ENCODE data around the gene GRIFIN.

GRIFIN gene

DNA sequence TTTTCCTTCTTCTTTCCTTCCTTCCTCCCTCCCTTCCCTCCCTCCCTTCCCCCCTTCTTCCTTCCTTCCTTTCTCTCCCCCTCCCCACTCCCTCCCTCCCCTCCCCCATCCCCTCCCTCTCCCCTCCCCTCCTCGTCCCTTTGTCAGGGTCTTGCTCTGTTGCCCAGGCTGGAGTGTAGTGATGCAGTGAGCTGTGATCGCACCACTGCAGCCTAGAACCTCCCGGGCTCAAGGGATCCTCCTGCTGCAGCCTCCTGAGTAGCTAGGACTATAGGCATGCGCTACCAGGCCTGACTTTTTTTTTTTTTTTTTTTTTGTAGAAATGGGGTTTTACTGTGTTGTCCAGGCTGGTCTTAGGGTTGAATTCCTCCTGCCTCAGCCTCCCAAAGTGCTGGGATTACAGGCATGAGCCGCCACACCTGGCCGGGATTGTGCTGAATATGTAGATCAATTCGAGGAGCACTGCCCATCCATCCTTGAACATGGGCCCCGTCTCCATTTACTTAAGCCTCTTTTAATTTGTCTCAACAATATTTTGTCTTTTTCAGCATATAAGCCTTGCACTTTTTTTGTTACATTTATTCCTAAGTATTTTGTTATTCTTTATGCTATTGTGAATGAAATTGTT lies 23.4 kb downstream of the GRIFIN start:
- DNase-seq, result no peak

DNA sequence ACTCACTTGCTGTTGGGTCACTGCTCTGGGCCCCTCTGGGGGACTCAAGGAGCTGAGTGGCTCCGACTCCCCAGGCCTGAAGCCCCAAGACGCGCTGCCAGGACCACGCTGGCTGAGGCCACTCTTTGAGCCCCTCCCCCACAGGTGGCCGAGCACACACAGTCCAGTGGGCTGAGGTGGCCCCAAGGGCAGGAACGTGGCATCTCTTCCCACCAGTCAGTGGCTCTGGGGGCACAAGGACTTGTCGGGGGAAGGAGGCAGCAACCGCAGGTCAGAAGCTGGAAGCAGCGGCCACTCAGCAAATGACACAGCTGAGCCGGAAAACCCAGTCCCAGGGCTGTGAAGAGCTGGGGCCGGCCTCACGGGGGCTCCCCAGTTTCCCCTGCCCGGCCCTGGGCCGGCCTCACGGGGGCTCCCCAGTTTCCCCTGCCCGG lies 24.1 kb downstream of the GRIFIN start:
- DNase-seq, result no peak

DNA sequence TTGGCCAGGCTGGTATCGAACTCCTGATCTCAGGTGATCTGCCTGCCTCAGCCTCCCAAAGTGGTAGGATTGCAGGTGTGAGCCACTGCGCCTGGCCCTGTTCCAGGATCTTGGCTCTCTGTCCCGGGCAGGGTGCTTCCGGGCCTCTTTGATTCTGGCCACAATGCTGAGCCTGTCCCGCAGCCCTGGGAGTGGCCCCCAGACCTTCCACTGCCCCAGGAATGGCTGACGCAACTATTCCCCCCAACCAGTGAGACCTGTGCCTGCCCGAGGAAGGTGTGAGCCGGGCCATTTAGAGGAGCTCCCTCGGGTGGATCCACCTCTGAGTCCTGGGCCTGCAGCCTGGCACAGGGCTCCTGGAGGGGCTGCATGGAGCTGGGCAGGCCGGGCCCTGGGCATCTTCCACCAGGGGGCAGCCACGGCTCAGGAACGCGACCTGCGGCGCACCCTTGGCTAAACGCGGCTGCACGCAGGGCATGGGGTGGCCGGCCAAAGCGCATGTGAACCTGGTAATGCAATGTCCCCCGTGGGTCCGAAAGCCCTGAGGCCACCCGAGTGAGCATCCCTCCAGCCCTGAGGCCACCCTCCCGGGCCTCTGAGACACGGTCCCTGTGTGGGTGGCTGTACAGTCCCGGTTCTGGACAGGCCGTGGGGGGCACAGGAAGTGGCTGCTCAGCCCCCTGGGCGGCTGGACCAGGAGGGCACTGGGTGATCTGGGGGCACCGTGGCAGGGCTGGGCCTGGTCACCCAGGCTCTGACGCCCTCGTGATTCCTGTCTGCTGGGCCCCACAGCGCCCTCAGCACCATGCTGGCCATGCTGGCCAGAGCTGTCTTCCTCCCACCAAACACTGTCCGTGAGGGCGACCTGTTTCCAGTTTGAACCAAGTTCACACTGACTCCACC lies 24.8 kb downstream of the GRIFIN start:
- peak; percentile 54 for DNase-seq

DNA sequence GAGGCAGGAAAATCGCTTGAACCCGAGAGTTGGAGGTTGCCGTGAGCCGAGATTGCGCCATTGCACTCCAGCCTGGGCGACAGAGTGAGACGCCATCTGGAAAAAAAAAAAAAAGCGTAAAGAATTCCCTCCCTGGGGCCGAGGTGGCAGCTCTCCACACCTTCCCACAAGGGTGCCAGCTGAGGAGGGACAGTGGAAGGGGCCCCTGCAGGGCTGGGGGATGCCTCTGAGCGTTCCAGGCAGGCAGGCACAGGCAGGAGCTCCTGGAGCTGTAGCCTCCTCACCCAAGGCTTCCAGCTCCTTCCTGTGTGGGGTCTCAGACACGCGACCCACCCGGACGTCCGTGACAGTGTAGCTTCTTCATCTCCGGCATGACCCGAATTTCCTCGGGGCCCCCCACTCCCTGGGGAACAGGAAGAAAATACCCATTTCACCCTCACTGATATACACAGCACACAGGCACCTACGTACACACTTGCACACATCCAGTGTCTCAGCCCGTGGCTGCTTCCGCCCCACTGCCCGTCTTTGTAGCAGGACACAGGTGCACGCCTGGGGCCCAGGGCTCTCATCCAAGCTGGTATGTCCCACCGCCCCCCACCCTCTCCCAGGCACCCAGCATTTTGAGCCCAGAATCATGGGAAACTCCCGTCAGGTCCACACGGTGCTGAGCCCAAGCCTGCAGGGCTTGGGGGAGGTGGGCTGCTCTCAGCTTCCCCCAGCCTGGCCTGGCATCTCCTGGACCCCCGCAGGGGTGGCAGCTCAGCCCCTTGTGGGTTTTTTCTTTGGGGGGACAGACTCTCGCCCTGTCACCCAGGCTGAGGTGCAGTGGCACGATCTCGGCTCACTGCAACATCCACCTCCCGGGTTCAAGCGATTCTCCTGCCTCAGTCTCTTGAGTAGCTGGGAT lies 25.7 kb downstream of the GRIFIN start:
- DNase-seq, result no peak

DNA sequence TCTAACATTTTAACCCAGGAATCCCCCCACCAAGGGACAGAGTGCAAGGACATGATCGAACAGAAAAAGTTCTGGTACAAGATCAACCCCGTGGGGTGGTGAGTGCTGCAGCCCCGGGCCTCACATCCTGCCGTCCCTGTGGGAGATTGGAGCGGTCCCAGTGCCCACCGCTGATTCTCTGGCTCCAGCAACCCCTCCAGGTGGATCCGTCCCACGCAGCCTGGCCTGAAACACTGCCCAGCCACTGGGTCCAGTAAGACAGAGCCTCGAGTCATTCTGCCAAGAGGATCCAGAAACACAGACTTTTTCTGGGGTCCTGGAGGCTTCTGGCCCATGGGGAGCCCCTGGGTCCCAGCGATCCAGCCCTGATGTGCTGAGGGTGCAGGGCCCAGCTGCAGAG lies 29.5 kb downstream of the GRIFIN start:
- DNase-seq, result no peak

DNA sequence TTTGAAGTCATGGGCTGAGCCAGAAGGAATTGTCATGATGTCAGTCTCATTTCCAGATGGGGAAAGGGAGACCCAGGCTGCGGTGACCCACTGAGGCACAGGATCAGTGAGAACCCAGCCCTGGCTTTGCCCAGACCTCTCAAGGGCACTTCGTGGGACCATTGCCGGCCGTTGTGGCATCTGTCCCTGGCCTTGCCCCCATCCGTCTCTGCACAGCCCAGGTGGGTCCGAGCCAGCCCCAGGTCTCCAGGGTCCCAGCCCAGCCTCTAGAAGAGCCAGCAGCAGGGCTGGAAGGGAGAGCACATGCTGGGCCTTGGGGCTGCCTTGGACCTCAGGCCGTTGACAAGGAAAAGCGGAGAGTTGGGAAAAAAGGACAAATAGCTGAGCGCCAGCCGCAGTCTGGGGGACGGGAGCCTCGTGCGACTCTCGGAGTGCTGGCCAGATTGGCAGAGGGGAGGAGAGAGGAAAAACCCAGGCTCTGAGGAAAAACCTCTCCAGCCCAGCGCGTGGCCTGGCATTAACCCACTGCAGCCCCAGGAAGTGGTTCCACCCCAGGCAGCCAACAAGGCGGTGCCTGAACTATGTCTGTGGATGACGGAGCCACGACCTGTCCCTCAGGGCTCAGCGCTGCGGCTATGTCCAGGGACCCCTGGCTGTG lies 30.2 kb downstream of the GRIFIN start:
- DNase-seq, result no peak

DNA sequence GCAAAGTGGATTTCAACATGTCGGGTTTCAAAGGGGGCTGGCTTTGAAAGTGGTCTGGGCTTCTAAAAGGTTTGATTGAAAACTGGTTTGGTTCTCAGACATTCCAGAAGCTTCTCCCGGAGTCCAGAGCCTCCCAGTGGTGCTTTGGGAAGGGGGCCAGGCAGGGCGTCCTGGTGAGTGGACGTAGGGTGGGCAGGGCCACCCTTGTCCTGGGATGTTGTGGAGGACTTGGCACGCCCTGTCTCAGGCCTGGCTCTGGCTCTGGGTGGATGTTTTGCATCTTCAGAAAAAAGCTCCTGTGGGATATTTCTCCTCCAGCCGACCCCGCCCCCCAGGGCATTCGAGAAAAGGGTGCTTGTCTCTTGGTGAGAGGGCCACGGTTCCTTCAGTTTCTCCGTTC lies 31.2 kb downstream of the GRIFIN start:
- no peak for DNase-seq

DNA sequence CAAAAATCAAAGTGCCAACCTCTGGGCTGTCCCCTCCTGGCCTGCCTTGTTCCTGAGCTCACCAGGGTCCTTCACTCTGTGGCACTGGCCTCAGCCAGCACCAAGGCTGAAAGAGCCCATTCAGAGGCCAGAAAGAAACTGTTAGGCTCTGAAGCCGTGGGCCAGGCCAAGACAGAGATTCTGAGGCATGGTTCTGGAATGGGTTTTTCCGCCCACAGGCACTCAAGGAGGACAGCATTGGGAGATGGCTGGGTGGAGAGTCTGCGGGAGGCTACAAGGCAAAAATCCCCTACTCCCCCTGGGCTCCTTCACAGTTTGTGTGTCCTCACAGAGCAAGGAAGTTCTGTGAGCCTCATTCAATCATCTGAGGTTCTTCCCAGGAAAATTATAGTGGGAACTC lies 31.7 kb downstream of the GRIFIN start:
- no peak for DNase-seq

DNA sequence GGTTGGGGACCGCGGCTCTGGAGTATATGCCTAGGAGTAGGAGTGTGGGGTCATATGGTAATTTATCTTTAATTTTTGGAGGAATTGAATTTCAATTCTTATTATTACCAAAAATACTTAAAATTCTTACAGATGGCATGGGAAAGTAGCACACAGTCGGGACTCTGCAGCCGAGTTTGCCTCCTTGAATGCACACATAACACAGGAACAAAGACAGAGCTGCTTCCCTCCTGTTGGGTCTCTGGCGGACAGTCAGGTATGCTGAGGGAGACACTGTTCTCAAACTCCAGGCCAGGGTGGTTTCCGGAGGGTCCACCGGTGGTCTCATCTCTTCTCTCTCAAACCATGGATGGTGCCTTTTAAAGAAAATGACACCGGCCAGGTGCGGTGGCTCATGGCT lies 32.7 kb downstream of the GRIFIN start:
- no peak for DNase-seq

DNA sequence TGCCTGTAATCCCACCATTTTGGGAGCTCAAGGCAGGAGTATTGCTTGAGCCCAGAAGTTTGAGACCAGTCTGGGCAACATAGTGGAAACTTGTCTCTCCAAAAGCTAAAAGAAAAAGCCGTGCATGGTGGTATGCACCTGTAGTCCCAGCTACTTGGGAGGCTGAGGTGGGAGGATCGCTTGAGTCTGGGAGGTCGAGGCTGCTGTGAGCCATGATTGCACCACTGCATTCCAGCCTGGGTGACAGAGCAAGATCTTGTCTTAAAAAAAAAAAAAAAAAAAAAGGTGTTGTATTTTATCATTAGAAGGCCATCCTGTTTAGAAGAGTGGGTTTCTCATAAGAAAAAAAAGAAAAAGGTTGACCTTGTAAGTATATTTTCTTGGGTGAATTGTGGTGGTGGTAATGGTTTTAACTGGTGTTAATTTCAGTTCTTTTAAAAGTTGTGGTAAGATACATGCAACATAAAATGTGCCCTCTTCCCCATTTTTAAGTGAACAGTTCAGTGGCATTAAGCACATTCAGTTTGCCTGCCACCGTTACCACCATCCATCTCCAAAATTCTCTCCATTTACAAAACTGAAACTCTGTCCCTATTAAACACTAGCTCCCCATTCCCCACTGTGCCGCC lies 34.7 kb downstream of the GRIFIN start:
- DNase-seq, result peak; percentile 78

DNA sequence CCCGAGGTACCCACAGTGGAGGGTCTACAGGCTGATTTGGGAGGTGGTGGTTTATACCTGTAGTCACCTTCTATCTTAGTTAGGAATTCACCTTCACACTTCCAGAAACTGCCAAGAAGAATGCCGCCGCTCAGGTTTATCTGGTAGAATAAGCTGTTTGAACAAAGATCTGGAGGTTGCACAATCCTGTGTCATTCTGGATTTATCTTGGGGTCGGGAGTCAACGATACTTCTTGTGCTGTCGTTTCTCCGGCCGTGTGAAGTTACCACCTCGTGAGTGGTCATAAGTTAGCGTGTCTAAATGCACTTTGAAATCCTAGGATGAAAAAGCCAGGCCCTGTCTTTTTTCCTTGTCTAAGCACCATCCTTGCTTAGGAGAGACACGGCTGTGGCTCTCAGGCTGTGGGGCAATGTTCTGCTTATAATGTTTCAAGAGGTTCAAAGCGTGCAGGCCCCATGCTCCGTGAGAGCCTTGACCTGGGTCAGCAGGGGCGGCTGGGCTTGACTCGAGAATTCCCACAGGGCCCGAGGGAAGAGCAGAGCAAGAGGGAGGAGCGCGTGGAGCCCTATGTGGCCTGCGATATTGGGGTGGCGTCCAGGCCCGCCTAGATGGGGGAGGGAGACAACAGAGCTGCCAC lies 35.5 kb downstream of the GRIFIN start:
- DNase-seq, result peak; percentile 17

DNA sequence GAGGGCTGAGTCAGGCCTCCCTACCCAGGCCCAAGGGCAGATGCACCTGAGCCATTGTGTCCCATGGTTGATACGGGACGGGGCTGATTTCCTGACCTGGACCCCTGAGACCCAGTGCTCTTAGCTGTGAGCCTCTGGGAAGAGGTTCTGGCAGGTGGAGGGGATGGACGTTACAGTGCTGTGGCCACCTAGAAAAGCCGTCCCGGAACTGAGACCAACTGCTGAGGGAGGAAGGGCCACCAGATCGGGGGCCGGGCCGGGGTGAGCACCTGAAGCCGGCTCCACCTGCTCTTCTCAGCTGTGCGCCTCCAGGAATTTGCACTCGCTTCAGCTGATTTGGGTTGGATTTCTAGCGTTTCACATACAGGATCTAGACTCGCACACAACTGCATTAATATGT lies 37.4 kb downstream of the GRIFIN start:
- no peak for DNase-seq

DNA sequence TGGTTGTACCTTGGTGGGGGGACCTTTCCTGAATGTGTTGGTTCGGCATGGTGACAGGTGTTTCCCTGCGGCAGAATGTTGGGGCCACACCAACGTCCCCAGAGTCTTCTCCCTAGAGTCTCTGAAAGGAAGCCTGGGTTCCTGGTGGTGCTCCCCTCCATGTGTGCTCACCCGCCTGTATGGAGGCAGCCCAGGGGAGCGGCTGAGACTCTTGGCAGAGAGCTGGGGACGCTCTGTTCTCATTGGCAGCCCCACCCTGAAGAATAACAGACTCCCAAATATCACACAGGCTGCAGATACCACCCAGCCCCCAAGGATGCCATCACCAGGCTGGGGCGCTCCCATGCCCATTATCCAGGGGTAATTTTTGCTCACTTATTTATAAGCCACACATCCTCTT lies 38.0 kb downstream of the GRIFIN start:
- DNase-seq, result no peak

DNA sequence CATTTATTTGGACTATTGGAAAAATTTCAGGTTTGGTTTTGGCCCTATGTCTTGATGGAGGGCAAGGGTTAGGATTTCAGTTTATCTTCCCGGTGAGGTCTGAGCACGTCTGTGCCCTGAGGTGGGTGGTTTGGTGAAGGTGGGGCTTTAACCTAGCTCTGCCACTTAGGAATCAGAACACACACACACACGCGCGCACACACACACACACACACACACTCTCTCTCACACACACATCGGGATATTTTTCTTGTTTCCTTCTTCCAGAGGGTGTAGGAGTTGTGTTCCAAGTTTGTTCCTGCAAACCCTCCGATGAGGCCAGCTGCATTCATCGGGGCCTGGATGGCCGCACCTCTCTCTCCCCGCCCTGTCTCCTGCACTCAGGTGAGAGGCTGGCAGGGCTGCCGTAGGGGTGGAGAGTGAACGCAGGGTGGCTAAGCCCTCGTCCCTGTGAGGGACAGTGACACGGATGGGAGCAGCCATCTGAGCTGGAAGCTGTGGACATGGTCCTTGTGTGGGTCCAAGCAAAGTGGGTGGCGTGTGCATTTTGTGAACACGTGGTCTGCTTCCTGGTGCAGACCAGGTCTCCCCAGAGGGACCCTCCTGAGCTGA lies 38.6 kb downstream of the GRIFIN start:
- DNase-seq, result no peak

DNA sequence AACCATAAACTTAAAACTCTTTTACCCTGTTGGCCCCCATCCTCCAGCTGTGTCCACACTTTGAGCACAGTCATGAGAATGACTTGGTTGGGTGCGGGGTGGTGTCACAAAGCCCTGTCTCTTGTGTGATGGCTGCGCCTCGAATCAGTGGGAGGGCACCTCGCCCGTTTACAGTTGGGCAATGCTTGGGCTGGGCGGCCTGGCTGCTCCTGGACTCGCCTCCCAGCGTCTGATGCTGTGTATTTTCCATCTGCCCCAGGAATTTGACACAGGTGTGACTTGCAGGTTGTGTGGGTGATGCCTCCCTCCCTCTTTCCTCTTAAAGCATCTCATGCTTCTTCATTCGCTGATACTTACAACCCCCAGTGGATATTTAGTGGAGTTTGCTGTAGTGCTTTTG lies 39.1 kb downstream of the GRIFIN start:
- DNase-seq, result no peak

DNA sequence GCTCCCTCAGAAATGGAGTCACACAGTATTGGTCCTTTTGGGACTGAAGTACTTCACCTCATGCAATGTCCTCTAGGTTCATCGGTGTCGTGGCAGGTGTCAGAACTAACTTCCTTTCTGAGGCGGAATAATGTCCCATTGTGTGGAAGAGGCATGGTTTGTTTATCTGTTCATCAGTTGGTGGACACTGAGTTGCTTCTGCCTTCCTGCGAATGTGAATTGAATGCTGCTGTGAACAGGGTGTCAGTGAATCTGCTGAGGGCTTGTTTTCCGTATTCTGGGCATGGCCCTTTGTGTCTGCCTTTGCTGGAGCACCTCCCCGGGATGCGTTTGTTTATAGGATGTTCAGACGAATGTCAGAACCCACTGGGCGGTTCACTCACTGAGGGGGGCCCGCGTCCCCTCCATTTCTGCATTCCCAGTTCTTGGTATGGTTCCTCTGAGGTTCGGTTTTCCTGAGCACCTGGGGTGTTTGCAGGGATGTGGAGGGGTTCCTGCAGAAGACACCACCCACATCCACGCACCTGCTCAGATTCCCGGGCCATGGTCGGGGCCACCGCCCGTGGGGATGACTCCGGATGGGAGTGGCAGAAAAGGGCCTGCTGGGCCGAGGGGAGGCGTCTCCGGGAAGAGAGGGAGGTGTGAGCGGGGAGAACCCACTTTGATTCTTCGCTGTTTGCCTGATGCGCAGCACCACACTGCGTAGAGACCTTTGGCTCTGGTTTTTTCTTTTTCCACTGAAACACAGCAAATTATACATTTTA lies 39.7 kb downstream of the GRIFIN start:
- no peak for DNase-seq

DNA sequence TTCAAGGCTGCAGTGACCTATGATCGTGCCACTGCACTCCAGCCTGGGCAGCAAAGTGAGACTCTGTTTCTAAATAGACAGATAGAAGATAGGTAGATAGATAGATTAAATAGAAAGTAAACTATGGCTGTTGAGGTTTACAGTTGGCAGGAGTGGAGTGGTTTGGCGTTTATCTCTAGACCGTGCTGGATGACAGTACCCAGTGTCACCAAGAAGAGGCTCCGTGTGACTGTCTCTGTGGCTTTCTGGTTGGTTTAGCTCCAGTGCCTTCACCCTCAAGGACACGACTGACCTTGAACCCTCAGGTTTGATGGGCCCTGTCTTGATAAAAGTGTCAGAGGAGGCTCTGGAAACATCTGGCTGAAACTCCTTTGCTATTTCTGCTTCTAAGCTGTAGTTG lies 41.1 kb downstream of the GRIFIN start:
- no peak for DNase-seq

DNA sequence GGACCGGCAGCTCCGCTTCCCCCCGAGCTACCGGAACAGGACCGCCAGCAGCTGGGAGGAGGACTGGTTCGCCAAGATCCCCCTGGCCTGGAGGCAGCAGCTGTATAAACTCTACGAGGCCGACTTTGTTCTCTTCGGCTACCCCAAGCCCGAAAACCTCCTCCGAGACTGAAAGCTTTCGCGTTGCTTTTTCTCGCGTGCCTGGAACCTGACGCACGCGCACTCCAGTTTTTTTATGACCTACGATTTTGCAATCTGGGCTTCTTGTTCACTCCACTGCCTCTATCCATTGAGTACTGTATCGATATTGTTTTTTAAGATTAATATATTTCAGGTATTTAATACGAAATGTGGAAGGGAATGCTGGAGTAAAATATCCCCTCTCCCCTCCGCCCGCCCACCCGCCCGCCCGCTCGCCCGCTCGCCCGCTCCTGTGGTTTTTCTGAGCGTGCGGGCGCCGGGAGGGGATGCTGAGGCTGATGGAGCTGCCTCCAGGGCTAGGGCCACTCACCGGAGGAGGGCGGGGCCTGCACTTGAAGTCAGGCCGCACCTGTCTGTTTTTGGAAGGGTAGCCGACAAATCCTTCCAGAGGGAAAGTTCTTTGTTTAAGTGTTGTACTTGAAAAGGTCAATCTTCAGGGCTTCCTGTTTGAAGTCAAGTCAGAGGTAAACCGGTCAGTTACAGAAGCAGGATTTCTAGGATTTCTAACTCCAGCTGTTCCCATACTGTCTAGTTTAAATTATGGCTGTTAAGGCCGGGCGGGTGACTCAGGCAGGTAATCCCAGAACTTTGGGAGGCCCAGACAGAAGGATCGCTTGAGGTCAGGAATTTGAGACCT lies 42.3 kb downstream of the GRIFIN start:
- DNase-seq, result no peak

DNA sequence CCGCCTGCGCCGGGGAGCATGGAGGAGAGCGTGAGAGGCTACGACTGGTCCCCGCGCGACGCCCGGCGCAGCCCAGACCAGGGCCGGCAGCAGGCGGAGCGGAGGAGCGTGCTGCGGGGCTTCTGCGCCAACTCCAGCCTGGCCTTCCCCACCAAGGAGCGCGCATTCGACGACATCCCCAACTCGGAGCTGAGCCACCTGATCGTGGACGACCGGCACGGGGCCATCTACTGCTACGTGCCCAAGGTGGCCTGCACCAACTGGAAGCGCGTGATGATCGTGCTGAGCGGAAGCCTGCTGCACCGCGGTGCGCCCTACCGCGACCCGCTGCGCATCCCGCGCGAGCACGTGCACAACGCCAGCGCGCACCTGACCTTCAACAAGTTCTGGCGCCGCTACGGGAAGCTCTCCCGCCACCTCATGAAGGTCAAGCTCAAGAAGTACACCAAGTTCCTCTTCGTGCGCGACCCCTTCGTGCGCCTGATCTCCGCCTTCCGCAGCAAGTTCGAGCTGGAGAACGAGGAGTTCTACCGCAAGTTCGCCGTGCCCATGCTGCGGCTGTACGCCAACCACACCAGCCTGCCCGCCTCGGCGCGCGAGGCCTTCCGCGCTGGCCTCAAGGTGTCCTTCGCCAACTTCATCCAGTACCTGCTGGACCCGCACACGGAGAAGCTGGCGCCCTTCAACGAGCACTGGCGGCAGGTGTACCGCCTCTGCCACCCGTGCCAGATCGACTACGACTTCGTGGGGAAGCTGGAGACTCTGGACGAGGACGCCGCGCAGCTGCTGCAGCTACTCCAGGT lies 43.1 kb downstream of the GRIFIN start:
- DNase-seq, result no peak
